RPMI7951 (cell line): ENCODE data around the gene ZNF681. TPM values are rescaled to one million over a fixed set of nuclear protein-coding genes. Genes with fewer than 3 reads are reported as not detected.
"Not testable (repeated sequence)": the region's sequence is repeated elsewhere in the genome, so short reads cannot be mapped to it uniquely, and the experiment has no call there.

Experiments used
- DNase-seq: peaks from one replicate; pipeline ENCODE4 v3.0.0-alpha.2; 2012; ENCODE audit warnings: low read depth
- total RNA-seq: library from RNA; depleted of rRNA; stranded (reverse); fragments of >200 nt; shearing (Covaris generic); gene quantifications from 2 replicates; pipeline ENCODE4 v1.2.3, GENCODE V29; 2014

Gene ZNF681
- total RNA-seq, 1 experiment from 2014 or later: 3.8 TPM

DNA sequence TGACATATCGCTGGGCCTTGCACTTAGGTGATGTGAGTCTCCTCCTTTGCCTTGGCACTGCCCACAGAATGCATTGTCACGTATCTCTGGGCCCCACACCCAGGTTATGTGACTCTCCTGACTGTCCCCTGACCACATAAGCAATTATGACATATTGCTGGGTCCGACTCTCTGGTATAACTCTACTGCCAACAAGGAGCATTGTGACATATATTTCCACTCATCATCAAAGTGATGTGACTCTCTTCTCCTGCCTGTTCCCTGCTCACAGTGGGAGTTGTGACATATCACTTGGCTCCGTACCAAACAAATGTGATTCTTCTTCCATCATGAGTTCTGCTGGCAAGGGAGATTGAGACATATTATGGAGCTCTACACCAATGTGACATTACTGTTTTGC is 15.4 kb upstream of the ZNF681 start:
- no peak for DNase-seq

DNA sequence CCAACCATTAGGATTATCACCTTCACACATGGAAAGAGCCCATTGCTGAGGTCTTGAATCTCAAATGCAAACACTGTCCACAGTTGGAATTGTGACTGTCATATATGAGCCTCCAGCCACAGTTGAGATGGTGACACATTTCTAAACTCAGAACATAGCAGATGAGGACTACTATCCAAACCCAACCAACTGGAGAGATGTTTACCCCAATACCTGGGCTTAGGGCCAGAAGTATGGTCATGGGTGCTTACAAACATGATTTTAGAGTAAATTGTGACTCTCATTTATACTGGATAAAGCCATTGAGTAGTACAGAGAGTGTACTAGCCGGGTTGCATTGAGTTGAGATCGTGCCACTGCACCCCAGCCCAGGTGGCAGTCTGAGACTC is 14.0 kb upstream of the ZNF681 start:
- no peak for DNase-seq

DNA sequence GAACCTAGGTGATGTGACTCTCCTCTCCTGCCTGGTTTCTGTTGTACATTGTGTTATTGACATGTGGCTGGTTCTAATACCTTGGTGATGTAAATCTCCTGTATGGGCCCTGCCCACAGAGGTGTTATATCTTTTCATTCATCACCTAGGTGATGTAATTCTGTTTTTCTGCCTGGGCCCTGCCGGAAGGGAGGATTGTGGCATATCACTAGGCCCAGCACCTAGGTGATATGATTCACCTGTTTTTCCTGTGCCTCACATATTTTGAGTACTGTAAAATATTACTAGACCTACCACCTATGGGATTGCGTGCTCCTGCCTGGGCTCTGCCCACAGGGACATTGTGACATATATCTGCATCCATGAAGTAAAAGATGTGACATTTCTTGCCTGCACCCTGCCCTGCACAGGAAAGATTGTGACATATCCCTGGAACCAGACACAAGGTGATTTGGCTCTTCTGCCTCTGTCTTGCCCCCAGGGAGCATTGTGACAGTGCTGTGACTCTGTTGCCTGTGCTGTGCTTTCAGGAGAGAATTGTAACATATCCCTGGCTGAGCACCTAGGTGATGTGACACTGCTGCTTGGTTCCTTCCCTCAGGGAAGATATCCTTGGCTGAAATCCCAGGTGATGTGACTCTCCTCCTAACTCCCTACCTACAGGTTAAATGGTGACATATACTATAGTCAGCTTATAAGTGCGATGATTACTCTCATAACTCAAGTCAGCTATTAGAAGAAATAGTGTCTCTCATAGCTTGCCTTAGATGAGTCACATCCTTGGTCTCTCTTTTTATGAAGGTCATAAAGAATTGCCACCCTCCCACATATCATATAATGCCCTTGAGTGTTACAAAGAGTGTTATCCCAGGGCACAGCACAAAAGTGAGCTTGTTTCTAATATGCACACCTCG is 13.3 kb upstream of the ZNF681 start:
- DNase-seq: no peak

DNA sequence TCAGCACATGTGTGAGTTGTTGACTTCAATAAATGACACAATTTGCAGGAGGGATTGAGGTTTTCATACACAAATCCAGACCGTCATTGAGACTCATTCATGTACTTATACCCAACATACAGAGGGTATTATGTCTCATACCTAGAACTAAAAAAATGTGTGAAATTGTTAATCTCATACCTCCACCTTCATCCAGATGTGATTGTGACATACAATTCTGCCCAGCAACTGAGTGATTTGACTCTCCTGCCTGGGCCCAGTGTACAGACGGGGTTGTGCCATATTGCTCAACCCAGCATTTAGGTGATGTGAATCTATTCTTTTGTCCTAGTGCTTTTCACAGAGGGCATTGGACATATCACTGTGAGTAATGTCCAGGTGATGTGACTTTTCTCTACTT is 12.6 kb upstream of the ZNF681 start:
- DNase-seq: no peak

DNA sequence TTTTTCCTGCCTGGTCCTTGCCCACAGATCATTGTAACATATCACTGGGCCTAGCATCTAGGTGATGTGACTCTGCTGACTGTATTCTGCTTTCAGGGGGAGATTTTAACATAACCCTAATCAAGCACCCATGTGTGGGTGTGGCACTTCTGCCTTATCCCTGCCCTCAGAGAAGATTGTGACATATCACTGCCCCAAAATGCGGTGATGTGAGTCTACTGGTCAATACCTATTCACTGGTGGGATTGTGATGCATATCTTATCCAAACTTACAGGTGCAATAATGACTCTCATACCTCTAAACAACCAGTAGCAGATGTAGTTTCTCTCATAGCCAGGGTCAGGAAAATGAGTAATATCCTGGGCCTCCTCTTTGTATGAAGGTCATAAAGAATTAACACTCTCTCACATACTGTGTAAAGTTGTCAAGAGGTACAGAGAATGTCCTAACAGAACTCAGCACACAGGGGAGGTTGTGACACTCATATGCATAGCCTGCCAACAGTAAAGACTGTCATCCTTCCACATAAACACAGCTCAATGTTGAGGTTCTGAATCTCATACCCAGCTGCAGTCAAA is 12.1 kb upstream of the ZNF681 start:
- no peak for DNase-seq

DNA sequence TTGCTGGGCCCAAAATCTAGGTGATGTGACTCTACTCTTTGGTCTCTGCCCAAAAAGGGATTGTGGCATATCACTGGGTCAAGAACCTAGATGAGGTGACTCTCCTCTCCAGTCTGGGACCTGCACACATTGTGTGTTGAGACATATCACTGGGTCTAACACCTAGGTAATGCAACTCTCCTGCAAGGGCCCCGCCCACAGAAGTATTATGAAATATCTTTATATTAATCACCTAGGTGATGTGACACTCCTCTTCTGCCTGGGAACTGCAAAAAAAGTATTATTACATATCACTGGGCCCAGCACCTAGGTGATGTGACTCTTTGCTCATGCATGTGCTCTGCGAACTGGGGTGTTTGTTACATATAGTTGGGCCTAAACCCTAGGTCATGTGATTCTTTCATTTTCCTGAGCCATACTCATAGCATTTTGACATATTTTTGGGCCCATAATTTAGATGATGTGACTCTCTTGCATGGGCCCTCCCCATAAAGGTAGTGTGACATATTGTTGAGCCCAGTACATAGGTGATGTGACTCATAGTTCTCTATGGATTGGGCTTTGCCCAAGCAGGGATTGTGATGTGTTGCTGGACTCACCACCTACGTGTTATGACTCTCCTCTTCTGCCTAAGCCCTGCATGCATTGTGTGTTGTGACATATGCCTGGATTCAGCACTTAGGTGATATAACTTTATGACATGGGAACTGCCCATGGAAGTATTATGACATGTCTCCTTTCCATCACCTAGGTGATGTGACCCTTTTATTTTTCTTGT is 11.2 kb upstream of the ZNF681 start:
- DNase-seq: no peak

DNA sequence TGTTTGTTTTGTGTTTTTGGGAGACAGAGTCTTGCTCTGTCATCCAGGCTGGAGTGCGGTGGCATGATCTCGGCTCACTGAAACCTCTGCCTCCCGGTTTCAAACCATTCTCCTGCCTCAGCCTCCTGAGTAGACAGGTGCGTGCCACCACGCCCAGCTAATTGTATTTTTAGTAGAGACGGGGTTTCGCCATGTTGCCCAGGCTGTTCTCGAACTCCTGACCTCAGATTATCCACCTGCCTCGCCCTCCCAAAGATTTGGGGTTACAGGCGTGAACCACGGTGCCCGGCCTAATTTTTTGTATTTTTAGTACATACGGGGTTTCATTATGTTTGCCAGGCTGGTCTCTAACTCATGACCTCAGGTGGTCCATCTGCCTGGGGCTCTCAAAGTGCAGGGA is 8.3 kb upstream of the ZNF681 start:
- DNase-seq: no peak

DNA sequence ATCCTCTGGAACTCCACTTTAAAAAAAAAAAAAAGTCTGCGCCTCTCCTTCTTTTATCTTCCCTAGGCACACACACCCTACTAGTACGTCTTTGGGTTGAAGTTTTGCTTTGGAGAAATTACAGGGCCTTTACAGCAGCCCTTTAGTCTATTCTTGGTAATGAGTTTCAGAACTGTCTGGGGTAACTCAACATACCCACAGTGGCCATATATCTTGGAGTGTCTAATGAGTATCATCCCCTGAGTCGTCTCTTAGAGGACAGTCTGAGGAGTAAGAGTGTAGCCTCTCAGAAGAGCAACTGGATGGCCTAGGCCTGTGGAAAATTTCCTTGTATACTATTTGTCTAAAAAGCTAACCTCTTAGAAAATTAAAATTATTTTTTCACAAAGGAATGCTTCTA is 6.1 kb upstream of the ZNF681 start:
- DNase-seq: no peak

DNA sequence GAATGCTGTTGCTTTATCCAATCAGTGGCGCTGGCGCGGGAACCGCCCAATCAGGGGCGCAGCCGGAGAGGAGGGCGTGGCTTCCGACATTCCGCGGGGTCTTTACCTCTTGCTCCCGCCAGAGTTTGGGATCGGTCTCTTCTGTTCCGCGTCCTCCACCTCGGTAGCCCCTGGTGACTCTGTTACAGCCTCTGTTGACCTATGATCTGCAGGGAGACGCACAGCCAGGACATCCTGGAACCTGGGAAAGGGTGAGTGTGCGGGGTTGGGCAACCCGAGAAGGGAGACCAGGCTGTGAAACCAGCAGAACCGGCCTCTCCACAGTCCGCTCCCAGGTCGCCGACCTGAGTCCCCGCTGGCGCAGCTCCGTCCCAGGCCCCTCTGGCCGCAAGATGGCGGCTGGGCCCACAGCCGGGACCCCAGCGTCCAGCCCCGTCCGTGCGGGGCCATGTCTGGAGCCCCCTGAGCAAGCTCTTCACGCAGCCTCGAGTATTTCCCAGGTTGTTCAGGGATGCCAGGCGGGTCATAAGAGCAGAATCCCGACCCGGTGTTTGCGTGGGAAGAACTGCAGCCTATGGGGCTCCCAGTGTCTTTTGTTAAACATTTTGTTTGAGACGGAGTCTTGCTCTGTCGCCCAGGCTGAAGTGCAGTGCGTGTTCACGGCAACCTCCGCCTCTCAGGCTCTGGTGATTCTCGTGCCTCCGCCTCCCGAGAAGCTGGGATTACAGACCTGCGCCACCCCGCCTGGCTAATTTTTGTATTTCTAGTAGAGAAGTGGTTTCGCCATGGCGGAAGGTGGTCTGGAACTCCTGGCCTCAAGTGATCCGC is 4.4 kb upstream of the ZNF681 start:
- peak; percentile 76 for DNase-seq

DNA sequence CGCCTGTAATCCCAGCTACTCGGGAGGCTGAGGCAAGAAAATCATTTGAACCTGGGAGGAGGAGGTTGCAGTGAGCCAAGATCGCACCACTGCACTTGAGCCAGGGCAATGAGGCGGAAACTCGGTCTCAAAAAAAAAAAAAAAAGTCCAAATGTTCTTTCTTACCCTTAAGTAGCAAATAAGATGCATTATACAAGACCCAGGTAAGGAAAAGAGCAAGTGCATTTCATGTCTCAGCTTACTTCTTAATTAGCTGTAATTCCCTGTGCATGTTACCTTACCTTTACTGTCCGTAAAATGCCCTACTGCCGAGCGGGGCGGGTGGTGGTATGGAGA is 3.8 kb upstream of the ZNF681 start:
- DNase-seq: no peak

DNA sequence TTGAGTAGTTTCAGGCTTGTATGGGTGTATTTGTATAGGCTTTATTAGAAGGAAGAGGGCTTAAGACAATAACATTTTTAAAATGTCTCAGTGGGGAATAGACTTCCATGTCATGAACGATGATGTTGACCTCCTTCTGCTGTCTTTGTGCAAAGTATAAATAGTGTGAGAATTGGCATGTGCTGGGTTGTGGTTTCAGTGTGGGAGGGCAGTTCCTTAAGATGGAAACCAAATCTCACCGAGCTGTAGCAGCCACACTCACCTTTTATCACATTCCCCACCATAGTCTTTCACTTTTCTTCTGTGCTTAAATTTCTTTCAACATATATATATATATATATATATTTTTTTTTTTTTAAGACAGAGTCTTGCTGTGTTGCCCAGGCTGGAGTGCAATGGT is 1.6 kb upstream of the ZNF681 start:
- not testable (repeated sequence) for DNase-seq

DNA sequence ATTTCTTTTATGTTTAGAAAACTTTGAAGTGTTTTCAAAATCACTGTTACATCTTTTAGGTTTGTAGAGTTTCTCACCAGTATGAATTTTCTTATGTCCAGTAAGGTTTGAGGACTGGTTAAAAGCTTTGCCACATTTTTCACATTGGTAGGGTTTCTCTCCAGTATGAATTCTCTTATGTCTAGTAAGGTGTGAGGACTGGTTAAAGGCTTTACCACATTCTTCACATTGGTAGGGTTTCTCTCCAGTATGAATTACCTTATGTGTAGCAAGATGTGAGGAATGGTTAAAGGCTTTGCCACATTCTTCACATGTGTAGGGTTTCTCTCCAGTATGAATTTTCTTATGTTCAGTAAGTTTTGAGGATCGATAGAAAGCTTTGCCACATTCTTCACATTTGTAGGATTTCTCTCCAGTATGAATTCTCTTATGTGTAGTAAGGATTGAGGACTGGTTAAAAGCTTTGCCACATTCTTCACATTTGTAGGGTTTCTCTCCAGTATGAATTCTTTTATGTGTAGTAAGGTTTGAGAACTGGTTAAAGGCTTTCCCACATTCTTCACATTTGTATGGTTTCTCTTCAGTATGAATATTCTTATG is 15.0 kb downstream of the ZNF681 start:
- DNase-seq: not testable (repeated sequence)

DNA sequence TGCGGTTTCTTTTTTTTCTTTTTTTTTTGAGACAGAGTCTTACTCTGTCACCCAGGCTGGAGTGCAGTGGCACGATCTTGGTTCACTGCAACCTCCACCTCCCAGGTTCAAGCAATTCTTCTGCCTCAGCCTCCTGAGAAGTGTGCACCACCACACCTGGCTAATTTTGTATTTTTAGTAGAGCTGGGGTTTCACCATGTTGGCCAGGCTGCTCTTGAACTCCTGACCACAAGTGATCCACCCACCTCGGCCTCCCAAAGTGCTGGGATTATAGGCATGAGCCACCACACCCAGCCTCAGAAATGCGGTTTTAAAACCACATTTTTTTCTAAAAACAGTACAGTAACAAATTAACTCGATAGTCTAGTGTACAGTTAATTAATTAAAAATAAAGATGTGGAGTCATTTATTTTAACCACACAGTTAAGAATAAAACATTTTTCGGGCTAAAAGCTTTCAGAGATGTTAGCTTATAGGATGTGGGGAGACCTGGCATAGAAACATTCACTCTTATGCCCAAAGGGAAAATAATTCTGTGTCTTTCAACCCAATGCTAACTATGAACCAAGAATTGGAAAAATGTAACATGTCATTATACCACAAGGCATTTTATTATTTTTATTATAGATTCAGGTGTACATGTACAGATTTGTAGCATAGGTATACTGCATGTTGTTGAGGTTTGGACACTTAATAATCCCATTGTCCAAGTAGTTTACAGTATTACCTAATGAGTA is 27.8 kb downstream of the ZNF681 start:
- DNase-seq: peak; percentile 10

DNA sequence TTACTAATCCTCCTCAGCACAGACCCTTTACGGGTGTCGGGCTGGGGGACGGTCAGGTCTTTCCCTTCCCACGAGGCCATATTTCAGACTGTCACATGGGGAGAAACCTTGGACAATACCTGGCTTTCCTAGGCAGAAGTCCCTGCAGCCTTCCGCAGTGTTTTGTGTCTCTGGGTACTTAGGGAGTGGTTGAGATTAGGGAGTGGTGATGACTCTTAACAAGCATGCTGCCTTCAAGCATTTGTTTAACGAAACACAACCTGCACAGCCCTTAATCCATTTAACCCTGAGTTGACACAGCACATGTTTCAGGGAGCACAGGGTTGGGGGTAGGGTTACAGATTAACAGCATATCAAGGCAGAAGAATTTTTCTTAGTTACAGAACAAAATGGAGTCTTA is 34.5 kb downstream of the ZNF681 start:
- DNase-seq: not testable (repeated sequence)

DNA sequence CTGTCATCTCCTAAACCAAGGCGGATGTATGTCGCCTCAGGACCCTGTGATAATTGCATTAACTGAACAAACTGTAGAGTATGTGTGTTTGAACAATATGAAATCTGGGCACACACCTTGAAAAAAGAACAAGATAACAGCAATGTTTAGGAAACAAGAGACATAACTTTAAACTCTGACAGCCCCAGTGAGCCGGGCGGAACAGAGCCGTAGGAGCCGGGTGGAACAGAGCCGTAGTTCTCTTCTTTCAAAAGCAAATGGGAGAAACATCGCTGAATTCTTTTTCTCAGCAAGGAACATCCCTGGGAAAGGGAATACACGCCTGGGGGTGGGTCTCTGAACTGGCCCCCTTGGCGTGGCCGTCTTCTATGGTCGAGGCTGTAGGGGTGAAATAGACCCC is 39.9 kb downstream of the ZNF681 start:
- no peak for DNase-seq

DNA sequence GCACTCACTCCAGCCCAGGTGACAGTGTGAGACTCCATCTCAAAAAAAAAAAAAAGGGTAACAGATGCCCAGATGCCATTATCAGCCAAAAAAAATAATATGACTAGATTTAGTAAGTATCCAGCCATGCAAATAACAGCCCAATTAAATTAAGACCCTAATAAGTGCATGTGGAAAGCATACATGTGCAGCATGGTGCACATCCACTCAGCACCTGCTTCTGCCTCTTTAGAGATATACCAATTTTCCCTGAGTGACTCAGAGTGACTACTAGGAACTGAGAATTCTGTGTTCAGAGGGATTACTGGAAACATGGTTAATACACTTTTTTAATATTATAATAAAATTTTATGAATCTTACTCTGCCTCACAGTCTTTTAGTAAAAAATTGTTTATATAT is 41.9 kb downstream of the ZNF681 start:
- no peak for DNase-seq

DNA sequence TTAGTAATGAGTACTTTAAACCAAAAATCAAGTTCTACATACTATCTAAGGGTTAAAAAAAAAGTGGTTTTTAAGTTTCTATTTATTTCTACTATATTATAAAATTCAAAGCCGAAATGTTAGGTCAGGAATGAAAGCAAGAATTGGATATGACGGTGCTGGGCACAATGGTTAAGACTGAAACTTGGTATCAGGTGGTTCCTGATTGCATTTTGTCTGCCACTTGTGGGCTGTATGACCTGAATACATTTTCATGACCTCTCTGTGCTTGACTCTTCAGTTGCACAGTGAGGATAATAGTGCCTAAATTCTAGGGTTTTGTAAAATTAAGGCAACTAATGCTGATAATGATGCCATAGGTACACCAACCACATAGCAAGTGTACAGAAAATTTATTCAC is 49.3 kb downstream of the ZNF681 start:
- DNase-seq: no peak

DNA sequence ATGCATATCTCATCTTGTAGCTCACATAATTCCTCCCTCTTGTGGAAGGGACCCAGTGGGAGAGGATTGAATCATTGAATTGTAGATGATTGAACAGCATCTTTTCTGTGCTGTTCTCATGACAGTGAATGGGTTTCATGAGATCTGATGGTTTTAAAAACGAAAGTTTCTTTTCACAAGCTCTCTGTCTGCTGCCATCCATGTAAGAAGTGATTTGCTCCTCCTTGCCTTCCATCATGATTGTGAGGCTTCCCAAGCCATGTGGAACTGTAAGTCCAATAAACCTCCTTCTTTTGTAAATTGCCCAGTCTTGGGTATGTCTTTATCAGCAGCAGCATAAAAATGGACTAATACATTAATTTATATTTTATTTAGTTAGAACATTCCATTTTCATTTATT is 52.0 kb downstream of the ZNF681 start:
- no peak for DNase-seq

DNA sequence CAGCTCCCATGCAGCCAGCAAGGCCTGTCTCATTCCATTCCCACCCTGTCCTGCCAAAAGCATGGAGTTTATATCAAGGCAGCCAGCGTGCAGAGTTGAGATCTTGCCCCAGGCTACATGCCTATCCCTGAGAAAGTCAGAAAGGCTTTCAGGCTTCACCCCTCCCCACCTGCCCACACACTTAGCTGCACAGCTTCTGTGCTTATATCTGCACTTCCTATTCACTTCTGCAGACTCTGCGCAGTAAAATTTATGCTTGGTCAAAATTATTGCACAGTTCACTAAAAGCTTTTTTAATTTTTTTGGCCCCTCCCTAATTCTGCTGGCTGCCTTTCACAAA is 59.2 kb downstream of the ZNF681 start:
- peak; percentile 88 for DNase-seq

DNA sequence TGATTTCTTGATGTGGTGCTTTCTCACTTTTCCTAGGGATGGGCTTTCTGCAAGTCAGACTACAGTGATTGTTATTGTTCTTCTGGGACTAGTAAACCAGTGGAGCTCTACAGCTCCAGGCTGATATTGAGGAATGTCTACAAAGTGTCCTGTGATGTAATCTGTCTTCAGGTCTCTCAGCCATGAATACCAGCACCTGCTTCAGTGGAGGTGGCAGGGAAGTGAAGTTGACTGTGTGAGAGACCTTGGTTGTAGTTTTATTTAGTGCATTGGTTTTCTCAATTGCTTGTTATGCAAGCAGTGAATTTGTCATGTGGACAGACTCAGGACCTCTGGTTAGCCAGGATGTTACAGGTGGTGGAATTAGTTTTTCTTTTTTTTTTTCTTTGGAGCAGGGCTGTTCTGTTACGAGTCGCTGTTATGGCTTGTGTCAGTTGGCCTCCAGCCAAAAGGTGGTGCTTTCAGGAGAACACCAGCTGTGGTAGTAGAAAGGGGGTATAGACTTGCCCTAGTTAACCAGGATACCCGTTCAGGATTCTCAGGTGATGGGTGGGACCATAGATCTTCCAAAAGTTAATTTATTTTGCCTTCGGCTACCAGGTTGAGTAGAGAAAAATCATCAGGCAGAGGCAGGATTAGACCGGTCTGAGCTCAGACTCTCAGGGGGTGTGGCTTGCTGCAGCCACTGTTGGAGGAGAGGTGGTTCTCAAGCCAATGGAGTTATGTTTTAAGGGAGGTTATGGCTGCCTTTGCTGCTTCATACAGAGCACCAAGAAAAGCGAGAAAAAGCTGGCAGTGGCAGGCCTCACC is 59.8 kb downstream of the ZNF681 start:
- DNase-seq: peak; percentile 39
